Ishikawa (cell line): Measurements from ENCODE around the gene TPR.

Experiments
- CEBPB ChIP-seq: IDR thresholded peaks from 2 replicates; pipeline ENCODE4 v1.6.1; 2012
- CREB1 ChIP-seq: IDR thresholded peaks from 2 replicates; pipeline ENCODE4 v1.6.1; 2012; ENCODE audit warnings: low read depth
- EGR1 ChIP-seq: IDR thresholded peaks from 2 replicates; pipeline ENCODE4 v1.6.1; 2012
- EP300 ChIP-seq: IDR thresholded peaks from 2 replicates; pipeline ENCODE4 v1.6.1; 2012; ENCODE audit warnings: borderline replicate concordance
- FOXM1 ChIP-seq: IDR thresholded peaks from 2 replicates; pipeline ENCODE4 v1.6.1; 2012; ENCODE audit warnings: low read depth, borderline replicate concordance
- MAX ChIP-seq: IDR thresholded peaks from 2 replicates; pipeline ENCODE4 v1.6.1; 2012
- NFIC ChIP-seq: IDR thresholded peaks from 2 replicates; pipeline ENCODE4 v1.6.1; 2012
- RAD21 ChIP-seq: IDR thresholded peaks from 2 replicates; pipeline ENCODE4 v1.6.1; 2012; ENCODE audit warnings: low read depth
- REST ChIP-seq: IDR thresholded peaks from 2 replicates; pipeline ENCODE4 v1.6.1; 2012; ENCODE audit warnings: low read depth, mild to moderate bottlenecking
- TAF1 ChIP-seq: IDR thresholded peaks from 2 replicates; pipeline ENCODE4 v1.6.1; 2012; ENCODE audit warnings: low read depth, mild to moderate bottlenecking
- TCF12 ChIP-seq: IDR thresholded peaks from 2 replicates; pipeline ENCODE4 v1.6.1; 2012; ENCODE audit warnings: low read depth
- TEAD4 ChIP-seq: IDR thresholded peaks from 2 replicates; pipeline ENCODE4 v1.6.1; 2012
- YY1 ChIP-seq: IDR thresholded peaks from 2 replicates; pipeline ENCODE4 v1.6.1; 2012; ENCODE audit warnings: low read depth
- ZBTB7A ChIP-seq: IDR thresholded peaks from 2 replicates; pipeline ENCODE4 v1.6.1; 2012; ENCODE audit warnings: low read depth
- TF ChIP-seq, protein P1 (sequence below): IDR thresholded peaks from 2 replicates; pipeline ENCODE4 v1.6.1; 2012

The TPR gene

DNA sequence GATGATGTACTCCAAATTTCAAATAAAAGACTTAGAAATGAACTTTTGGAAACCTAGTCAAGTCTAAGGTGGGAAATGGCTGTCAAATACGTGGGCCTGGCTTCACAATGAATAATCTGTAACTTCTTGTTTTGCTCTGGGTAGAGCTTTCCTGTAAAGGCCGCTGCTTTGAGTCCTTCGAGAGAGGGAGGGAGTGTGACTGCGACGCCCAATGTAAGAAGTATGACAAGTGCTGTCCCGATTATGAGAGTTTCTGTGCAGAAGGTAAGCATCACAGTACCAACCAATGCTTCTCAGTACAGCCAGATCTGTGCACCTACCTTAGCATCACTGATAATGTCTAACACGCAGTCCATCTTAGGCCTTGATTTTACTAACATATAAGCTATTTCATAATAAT is 73.6 kb downstream of the TPR start:
- no peak for TF ChIP-seq REST
- no peak for TF ChIP-seq EP300
- no peak for TF ChIP-seq MAX
- no peak for TF ChIP-seq NFIC
- no peak for TF ChIP-seq FOXM1
- TF ChIP-seq, protein P1, sequence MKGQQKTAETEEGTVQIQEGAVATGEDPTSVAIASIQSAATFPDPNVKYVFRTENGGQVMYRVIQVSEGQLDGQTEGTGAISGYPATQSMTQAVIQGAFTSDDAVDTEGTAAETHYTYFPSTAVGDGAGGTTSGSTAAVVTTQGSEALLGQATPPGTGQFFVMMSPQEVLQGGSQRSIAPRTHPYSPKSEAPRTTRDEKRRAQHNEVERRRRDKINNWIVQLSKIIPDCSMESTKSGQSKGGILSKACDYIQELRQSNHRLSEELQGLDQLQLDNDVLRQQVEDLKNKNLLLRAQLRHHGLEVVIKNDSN, result no peak
- no peak for TF ChIP-seq CREB1
- no peak for TF ChIP-seq EGR1
- no peak for TF ChIP-seq RAD21

- TF ChIP-seq CEBPB, result no peak
- no peak for TF ChIP-seq NFIC
- TF ChIP-seq EP300, result no peak
- TF ChIP-seq, protein P1, result no peak
- TF ChIP-seq TAF1, result no peak
- no peak for TF ChIP-seq EGR1
- no peak for TF ChIP-seq MAX
- TF ChIP-seq ZBTB7A, result no peak
Measured at GRCh38 chr1:186300056-186300455, 75.0 kb downstream of the TPR start.

DNA sequence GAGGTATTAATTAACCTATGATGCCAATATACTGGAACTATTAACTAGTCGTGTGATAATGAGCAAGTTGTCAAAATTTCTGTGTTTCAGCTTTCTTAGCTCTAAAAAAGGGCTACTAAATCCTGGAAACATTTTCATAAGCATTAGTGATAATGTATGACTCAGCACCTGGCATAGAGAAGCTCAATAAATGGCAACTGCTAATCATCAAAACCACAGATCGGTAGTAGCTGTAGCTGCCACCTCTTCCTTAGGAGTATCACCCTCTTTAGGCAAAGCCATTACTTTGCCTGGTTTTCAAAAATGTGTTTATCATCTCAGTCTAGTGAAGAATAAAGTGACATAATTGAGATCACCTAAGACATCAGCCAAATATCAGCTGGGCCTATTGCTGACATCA is 75.5 kb downstream of the TPR start:
- TF ChIP-seq RAD21 (no peak), MAX (no peak), CEBPB (no peak), EP300 (no peak), FOXM1 (no peak), TEAD4 (no peak), EGR1 (no peak), NFIC (no peak), TAF1 (no peak), REST (no peak), CREB1 (no peak), ZBTB7A (no peak), YY1 (no peak), TCF12 (no peak)
- TF ChIP-seq, protein P1, result no peak

DNA sequence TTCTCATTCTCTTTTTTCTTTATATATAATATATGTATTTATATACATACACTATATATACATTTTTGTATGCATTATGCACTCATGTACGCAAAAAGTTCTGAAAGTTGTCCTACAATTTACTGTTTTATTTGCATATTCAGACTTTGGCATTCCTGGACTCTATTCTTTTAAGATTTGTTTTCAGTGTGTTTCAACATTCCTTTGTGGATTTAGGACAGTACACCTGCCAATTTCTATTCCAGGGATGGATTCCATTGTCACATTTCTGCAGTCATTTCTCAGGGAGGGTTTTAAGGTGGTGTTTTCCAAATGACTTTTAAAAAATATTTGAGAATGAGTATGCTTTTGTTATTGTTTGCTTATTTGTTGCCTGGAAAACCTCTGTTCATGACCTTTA is 76.2 kb downstream of the TPR start:
- no peak for TF ChIP-seq MAX
- no peak for TF ChIP-seq RAD21
- no peak for TF ChIP-seq FOXM1
- no peak for TF ChIP-seq ZBTB7A
- no peak for TF ChIP-seq EP300
- no peak for TF ChIP-seq EGR1
- no peak for TF ChIP-seq CREB1
- no peak for TF ChIP-seq CEBPB
- no peak for TF ChIP-seq NFIC
- TF ChIP-seq YY1, result no peak
- TF ChIP-seq TCF12, result no peak
- no peak for TF ChIP-seq TEAD4
- TF ChIP-seq REST, result no peak
- TF ChIP-seq TAF1, result no peak
- TF ChIP-seq, protein P1, result no peak
